Erythroblast (primary cell): ENCODE measurements around the gene HNMT.

ENCODE experiments used
- GATA1 ChIP-seq: IDR thresholded peaks from 2 replicates; pipeline ENCODE4 v1.6.1; 2011; ENCODE audit warnings: low read depth, mild to moderate bottlenecking, control low read depth, low read length, moderate library complexity
- POLR2A ChIP-seq: IDR thresholded peaks from 2 replicates; pipeline ENCODE4 v1.6.1; 2011; ENCODE audit warnings: mild to moderate bottlenecking, low read length

DNA sequence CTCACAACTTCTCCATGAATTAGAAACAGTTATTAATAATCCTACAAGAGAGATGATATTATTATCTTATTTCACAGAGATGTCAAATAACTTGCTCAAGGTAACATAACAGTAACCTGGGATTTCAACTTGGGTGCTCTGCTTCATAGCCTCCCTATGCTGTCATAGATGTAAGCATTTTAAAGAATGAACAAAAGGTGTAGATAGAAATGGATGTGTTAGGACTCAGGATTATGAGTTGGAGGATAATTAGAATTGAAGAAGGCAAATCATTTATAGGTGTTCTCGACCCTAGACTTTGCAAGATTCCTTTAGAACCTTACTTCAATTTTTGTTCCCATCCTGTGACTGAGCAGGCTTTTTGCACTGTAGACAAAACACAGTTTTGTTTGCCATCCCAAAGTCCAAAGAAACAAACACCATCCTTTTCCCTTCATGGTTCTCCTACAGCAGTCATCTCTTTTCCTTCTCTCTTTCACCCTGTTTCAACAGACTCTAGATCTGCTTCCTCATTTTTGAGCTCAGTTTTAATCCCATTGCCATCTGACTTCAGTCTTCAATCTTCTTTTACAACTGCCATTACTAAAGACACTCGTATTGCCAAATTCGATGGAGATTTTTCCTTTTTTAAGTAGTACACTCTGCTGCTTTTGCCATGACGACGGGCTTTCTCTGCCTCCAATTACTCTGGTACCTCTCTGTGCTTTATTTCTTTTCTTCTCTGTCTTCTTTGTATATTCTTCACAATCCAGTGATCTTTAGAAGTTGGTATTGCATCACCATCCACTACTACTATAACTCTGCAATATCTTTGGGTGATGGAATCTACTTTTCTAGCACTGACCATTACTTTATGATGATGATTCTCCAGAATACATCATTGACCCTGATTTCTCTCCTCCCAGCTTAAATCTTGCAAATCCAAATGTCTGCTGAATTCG lies 4.5 kb downstream of the HNMT start:
- TF ChIP-seq POLR2A, result no peak
- no peak for TF ChIP-seq GATA1
